Kidney epithelial cell (primary cell): ENCODE results near the gene FOXK1. TPM values are rescaled to one million over a fixed set of nuclear protein-coding genes. Genes with fewer than 3 reads are reported as not detected.

Experiments
- DNase-seq: peaks from one replicate; pipeline ENCODE4 v3.0.0-alpha.2; 2010; ENCODE audit warnings: low read depth
- H3K27me3 ChIP-seq: 2 replicates; pipeline ENCODE4 v1.6.0; 2011; ENCODE audit warnings: low read length; ENCODE audit not compliant: control insufficient read depth, insufficient read depth
- H3K36me3 ChIP-seq: 2 replicates; pipeline ENCODE4 v1.5.1; 2011; ENCODE audit warnings: low read length; ENCODE audit not compliant: control insufficient read depth, insufficient read depth
- H3K4me3 ChIP-seq: 2 replicates; pipeline ENCODE4 v1.5.1; 2011; ENCODE audit warnings: low read depth, mild to moderate bottlenecking, control low read depth, low read length
- CTCF ChIP-seq: IDR thresholded peaks from 2 replicates; pipeline ENCODE4 v1.5.1; 2011; ENCODE audit warnings: mild to moderate bottlenecking, moderate library complexity, low read length, control low read depth, inconsistent platforms; ENCODE audit not compliant: insufficient read depth, poor library complexity, severe bottlenecking
- total RNA-seq: library from RNA; depleted of rRNA; stranded (reverse); fragments of >200 nt; gene quantifications from 2 replicates; pipeline ENCODE4 v1.2.3, GENCODE V29; 2015

FOXK1 gene
- total RNA-seq, 1 donor from 2014 or later = 48.2 TPM

GRCh38 chr7:4803397-4804241 lies 121.5 kb downstream of the FOXK1 start:
- no peak for TF ChIP-seq CTCF
- DNase-seq = no peak
- Histone ChIP-seq H3K27me3 (peaks cover 36% of the 10 kb centered on the region), H3K4me3 (no peak overlapping the region), H3K36me3 (no peaks in the 10 kb centered on the region)

- no peak for TF ChIP-seq CTCF
- DNase-seq = no peak
- Histone ChIP-seq H3K36me3 (no peaks in the 10 kb centered on the region), H3K4me3 (no peak overlapping the region), H3K27me3 (peaks cover 39% of the 10 kb centered on the region)
Observed at GRCh38 chr7:4805110-4805983, 123.3 kb downstream of the FOXK1 start.

GRCh38 chr7:4805984-4806300 lies 123.8 kb downstream of the FOXK1 start:
- no peak for TF ChIP-seq CTCF
- Histone ChIP-seq H3K27me3 (peaks cover 38% of the 10 kb centered on the region), H3K36me3 (no peaks in the 10 kb centered on the region), H3K4me3 (no peak overlapping the region)
- DNase-seq = no peak

GRCh38 chr7:4806983-4807597 lies 125.0 kb downstream of the FOXK1 start:
- no peaks in the 10 kb centered on the region for H3K36me3 ChIP-seq
- no peak overlapping the region for H3K4me3 ChIP-seq
- no peak for TF ChIP-seq CTCF
- peaks cover 33% of the 10 kb centered on the region for H3K27me3 ChIP-seq
- no peak for DNase-seq

- TF ChIP-seq CTCF = no peak
- Histone ChIP-seq H3K36me3 (no peaks in the 10 kb centered on the region), H3K27me3 (peaks cover 33% of the 10 kb centered on the region), H3K4me3 (no peak overlapping the region)
- DNase-seq = no peak
Observed at GRCh38 chr7:4807598-4808016, 125.5 kb downstream of the FOXK1 start.
